ENCODE results near the gene ZNRF3.
"Not testable (repeated sequence)": the region's sequence is repeated elsewhere in the genome, so short reads cannot be mapped to it uniquely, and the experiment has no call there.

Gene ZNRF3

GRCh38 chr22:28935713-28936112, 52.3 kb downstream of the ZNRF3 start:
- DNase-seq = no peak

GRCh38 chr22:28936200-28936599, 52.8 kb downstream of the ZNRF3 start:
- DNase-seq = no peak

DNA sequence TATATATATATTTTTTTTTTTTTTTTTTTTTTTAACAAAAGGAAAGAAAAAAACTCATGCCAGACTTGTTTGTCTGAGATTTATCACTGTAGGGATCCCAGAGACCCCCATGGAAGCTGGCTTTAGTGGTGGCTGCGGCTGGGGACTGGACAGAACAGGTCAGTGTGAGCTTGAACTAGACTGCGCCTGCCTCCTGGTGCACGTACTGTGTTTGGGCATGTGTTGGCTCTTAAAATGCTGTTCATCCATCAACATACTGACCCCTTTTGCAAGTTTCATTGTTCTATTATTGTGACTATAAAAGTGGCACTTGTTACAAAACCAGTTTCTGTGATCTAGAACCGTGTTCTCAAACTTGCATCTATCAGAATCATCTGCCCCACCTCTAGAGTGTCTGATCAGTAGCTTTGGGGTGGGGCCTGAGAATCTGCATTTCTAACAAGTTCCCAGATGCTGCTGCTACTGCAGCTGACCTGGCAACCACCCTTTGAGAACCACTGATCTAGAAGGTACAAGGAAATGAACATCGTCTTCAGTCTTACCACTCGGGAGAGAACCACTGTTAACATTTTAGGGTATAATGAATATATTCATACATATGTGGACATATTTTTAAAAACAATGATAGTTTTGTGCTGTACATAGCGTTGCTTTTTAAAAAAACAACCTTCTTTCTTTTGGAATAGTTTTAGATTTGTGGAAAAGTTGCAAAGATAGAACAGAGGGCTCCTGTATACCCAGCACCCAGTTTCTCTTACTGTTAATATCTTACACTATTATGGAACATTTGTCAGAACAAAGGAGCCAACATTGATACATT, 54.0 kb downstream of the ZNRF3 start:
- no peak for DNase-seq

- DNase-seq = no peak
Observed at GRCh38 chr22:28938286-28938833, 55.0 kb downstream of the ZNRF3 start.

- DNase-seq = no peak
Observed at GRCh38 chr22:28939394-28939793, 56.0 kb downstream of the ZNRF3 start.

DNA sequence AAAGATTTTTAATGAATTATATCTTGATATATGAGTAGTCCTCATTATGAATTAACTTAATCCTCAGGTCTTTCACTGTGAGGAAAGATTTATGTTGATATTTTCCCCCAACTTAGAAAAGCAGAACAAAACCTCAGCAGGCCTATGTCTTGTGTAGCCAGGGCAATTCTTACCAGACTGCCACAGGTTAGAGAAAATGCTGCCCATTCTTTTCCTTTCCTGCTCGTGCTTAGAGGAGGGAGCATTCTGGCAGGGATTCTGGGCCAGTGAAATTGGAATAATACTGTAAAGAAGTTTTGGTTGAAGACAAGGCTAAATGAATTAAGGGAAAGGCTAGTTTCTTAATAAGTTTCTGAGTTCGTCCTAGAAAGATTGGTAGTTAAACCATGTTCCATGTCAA, 56.6 kb downstream of the ZNRF3 start:
- DNase-seq = no peak

- no peak for DNase-seq
Observed at GRCh38 chr22:28940441-28940840, 57.1 kb downstream of the ZNRF3 start.

DNA sequence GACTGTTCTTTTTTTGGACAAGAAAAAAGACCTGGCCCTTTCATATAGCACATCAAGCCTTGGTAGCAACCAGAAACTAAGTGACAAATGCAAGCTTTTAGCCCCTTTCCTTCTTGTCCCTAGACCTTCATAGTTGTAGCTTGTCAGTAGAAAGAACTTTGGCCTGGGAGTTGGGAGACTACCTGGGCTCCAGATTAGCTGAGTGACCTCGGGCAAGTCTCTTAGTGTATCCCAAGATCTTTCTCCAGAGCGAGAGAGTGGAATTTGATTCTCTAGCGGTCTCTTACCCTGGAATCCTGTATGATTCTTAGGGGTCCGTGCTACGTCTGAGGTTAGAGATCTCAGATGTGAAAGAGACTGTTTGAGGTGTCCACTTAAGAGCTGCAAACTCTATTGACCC, 59.0 kb downstream of the ZNRF3 start:
- no peak for DNase-seq

DNA sequence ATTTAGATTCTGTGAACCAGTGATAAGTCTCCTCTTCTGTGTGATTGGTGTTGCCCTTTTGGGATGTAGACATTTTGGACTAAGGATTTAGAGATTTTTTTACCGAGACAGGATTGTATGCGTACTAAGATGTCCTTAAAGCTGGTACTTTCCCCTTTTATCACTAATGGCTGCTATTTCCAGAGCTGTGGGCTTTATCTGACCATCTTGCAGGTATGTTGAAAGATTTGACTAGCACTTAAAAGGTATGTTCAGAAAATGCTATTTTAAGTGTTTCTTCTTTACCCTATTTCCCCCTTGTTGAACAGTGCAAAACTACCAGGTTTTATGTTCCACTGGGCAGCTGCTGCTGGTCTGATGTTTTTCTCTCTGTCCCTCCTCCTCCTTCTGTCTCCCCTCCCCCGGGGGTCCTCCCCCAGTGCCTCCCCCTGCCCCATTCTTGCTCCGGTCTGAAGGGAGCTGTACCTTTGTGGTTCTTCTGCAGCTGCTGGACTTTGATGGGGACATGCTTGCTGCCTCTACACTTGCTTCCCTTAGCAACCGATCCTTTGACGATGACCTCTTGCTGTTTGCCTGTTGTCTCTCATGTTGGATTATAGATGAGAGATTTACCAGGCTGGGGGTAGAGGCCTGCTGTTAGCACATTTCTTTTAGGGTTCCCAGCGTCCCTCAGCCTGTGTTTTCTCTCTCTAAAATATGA, 59.6 kb downstream of the ZNRF3 start:
- DNase-seq = no peak

- no peak for DNase-seq
Observed at GRCh38 chr22:28943501-28943879, 60.1 kb downstream of the ZNRF3 start.

DNA sequence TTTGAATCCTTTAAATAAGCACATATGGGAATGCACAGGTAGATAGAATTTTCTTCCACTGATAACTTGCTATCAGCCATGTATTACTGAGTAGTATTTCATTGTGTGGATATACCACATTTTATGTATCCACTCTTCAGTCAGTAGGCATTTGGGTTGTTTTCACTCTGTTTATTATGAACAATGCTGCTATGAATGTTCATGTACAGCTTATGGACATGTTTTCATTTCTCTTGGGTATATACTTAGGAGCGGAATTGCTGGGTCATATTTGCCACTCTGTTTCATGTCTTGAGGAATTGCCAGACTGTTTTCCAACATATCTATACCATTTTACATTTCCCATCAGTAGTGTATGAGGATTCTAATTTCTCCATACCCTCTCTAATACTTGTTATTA, 63.8 kb downstream of the ZNRF3 start:
- no peak for DNase-seq

DNA sequence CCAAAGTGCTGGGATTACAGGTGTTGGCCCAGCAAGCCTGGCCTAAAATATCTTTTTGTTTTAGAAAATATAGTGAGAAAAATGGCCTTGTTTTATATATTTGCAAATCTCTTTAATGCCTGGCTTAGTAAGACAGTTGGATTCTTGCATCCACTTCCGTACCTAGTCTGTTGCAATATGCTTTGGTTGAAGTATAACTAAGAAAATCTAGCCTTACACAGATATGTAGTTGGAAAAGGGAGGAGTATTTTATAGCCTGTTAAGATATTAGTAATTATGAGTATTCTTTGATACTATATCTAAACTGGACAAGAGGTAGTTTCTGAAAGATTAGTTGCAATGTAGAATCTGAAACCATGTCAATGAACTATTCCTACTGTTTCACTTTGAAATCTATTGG, 65.1 kb downstream of the ZNRF3 start:
- DNase-seq = no peak

DNA sequence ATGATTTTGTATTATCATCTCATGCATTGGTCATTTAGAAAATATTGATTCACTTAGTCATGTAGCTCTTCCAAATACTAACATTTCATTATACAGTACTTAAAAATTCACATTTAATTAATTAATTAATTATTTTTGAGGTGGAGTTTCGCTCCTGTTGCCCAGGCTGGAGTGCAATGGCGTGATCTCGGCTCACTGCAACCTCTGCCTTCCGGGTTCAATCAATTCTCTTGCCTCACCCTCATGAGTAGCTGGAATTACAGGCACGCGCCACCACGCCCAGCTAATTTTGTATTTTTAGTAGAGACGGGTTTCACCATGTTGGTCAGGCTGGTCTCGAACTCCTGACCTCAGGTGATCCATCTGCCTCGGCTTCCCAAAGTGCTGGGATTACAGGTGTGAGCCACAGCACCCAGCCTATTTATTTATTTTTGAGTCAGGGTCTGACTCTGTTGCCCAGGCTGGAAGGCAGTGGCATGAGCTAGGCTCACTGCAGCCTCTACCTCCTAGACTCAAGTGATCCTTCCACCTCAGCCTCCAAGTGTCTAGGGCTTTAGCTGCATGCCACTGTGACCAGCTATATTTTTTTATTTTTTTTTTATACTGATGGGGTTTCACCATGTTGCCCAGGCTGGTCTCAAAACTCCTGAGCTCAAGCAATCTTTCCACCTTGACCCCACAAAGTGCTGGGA, 65.6 kb downstream of the ZNRF3 start:
- not testable (repeated sequence) for DNase-seq

GRCh38 chr22:28949788-28950187, 66.4 kb downstream of the ZNRF3 start:
- no peak for DNase-seq

- DNase-seq = no peak
Observed at GRCh38 chr22:28950617-28951411, 67.4 kb downstream of the ZNRF3 start.

- no peak for DNase-seq
Observed at GRCh38 chr22:28951530-28951929, 68.2 kb downstream of the ZNRF3 start.

DNA sequence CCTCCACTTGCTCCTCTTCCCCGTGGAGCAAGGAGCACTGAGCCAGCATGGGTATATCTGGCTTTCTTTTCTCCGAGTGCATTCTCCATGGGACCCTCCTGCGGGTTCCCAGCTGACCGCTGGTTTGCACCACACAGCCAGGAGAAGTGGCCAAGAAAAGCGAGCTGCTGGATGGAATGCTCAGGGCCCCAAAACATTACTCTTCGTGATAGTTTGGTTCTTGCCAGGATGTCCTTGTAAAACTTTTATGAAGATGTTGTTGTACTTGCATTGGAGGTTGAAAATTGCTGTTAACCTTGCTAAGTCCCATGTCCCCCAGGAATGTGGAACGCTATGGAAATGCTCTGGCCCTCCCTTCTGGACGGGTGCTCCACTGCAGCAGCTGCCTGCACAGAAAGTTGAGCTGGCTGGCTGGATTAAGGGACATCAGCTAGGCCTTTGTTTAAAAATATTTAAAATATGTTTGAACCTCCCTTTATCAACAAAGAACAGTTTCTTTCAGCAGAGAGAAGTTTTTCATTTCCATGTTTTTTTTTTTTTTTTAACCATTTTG, 68.7 kb downstream of the ZNRF3 start:
- no peak for DNase-seq

DNA sequence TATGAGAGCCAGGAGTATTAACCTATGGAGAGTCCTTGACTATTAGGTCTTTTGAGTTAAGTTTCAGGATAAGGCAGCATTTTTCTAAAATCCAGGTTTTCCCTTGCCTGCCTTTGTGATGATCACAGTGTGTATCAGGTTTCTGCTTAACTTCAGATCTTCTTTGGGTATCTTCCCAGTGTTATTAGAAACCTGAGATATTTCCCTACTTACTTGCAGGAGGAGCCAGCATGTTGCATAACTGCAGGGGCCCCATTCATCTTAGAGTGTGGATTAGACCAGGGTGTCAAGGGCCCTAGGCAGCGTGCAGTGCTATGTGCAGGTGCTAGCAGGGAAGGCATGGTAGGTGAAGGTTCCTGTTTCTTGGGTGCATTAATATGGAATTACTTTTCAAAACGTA, 69.5 kb downstream of the ZNRF3 start:
- DNase-seq = no peak

- DNase-seq = no peak
Observed at GRCh38 chr22:28953403-28953802, 70.0 kb downstream of the ZNRF3 start.

- DNase-seq = no peak
Observed at GRCh38 chr22:28953976-28954880, 70.9 kb downstream of the ZNRF3 start.

DNA sequence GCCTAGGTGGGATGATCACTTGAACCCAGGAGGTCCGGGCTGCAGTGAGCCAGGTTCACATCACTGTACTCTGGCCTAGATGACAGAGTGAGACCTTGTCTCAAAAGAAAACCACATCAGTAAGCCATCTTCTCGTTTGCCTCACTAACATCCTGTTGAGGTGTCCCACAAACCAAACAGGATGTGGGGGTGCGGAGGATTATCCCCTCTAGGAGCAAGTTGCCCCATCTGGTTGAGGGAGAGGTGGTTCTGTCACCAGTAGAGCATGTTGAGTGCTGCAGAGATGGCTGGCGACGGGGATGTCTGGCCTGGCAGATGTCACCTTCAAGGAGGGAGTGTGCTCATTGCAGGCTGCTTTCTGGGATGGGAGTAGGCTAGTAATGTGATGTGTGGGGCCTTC, 72.4 kb downstream of the ZNRF3 start:
- no peak for DNase-seq
